HG03025 (cell line): ENCODE measurements around the gene MAN2A1.
"Not testable (repeated sequence)": the region's sequence is repeated elsewhere in the genome, so short reads cannot be mapped to it uniquely, and the experiment has no call there.

Experiments
- ATAC-seq: cut with Tn5 transposase; IDR thresholded peaks from one replicate; pipeline ENCODE4 v1.9.1; 2021; ENCODE audit warnings: mild to moderate bottlenecking, moderate library complexity; ENCODE audit not compliant: unreplicated experiment, low FRiP score

MAN2A1 gene

GRCh38 chr5:109857405-109858031 lies 167.8 kb downstream of the MAN2A1 start:
- ATAC-seq: no peak

- ATAC-seq: no peak
Measured at GRCh38 chr5:109859537-109859936, 169.8 kb downstream of the MAN2A1 start.

DNA sequence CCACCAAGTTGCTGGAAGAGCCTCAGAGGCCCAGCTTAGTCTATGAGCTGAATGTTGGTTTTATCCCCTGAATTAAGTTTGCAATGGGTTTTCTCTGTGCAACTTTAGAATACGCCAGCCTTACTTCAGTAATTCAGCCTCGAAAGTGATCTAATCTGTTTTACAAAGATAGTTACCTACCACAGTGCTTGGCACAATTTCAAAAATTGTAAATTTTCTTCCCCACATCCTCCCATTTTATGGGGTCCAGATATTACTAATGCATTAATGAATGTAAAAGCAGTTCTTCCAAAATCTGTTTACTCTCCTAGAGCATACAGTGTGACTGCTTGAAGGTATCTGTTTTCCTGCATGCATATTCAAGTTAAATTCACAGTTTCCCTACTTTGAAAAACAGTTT lies 172.6 kb downstream of the MAN2A1 start:
- ATAC-seq: no peak

DNA sequence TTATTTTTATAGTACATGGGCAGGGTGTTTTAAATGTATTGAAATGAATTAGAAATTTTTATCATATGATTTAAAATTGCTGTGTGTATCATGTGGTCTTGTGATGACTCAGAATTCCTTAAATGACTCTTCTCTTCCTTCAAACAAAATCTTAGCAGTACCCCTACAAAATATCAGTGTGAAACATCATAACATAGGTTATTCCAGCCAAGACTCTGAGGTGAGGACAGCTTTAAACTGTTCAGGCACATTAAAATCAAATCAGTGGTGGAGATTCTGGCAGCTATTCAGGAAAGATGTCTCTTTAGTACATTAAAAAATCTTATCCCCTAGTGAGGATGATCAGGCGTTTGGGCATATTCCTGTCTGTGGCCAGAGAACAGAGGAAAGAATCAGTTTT lies 174.0 kb downstream of the MAN2A1 start:
- ATAC-seq: no peak

DNA sequence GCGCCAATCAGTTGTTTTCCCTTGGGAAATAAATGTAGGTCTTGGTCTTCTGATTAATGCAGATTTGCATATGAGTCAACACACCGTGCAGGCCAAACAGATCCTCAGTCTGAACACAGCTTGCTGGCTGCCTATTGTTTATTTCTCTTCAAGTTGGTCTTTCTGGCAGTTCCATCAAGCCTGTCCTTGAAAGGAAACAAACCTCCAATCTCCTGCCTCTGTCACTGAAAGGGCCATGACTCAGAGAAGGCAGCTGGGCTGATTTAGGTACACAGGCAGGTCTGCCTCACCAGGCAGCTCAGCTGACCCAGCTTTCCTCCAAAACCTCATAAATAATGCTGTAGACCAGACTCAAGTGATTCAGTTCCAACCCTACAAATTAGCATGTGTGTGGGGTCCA lies 175.9 kb downstream of the MAN2A1 start:
- ATAC-seq: no peak

- ATAC-seq: no peak
Measured at GRCh38 chr5:109866051-109866450, 176.3 kb downstream of the MAN2A1 start.

- no peak for ATAC-seq
Measured at GRCh38 chr5:109868737-109869136, 179.0 kb downstream of the MAN2A1 start.

DNA sequence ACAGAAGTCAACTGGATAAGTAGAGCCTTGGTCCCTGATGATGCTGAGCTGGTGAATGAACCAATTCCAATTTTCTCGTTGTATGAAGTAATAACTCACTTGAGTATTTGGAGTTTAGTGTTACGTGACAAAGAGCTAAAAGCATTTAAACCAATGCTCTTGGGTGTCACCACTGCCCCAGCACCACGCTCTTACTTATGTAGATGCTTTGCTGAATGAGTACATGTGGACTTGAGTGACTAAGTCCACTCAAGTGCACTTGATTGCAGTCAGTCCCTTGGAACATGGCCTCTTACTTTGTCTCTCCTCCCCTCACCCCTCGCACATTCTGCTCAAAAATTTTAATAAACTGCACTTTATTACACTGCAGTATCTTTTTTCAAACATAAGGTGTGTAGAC lies 184.0 kb downstream of the MAN2A1 start:
- ATAC-seq: no peak

DNA sequence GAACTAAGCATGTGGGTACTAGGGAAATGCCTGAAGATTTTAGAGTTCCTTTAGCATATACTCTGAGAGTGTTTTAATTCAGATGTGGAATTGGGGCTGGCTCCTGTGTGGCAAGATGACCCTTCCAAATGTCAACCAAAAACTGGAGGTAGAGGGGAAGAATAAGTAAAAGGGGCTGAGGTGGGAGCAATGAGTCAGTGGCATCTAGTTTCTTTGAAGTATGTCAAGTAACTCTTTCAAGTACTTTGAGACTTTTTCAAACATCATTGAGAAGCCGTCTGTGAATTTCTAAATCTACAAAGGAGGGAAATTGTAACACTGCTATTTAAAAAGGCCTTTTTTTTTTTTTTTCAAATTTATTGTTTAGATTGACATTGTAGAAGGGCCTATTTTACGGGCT lies 184.4 kb downstream of the MAN2A1 start:
- ATAC-seq: no peak

DNA sequence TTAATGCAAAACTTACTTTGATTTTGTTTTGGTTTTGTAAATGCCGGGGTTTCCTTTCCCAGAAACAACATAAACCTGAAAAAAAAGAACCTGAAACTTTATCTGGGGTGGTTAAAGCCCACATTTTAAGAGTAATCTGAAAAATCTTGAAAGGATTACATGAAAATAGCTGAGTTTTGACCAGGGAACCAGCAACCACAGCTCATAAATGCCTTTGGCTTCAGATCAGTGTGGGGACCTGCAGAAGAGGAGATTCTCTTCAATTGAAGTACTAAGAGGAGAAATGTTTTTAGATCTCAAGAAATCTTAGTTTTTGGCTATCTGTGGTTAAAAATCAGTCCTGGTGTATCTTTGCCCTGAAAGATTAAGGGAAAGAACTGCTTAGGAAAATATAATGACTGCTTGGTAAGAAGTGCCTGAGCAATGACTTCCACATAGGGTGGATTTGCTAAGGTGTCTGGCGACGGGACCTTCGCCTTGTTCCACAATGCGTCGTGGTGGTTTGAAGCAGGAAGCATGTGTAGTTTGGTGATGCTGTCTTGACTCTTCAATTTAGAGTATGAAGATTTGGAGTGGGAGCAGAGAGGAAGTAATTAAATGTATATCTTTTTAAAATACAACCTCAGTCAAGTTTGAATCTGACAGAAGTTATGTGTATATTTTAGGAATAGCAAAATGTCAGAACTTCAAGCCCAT lies 186.5 kb downstream of the MAN2A1 start:
- no peak for ATAC-seq

GRCh38 chr5:109876941-109877669 lies 187.4 kb downstream of the MAN2A1 start:
- no peak for ATAC-seq

GRCh38 chr5:109877670-109878045 lies 187.9 kb downstream of the MAN2A1 start:
- no peak for ATAC-seq

DNA sequence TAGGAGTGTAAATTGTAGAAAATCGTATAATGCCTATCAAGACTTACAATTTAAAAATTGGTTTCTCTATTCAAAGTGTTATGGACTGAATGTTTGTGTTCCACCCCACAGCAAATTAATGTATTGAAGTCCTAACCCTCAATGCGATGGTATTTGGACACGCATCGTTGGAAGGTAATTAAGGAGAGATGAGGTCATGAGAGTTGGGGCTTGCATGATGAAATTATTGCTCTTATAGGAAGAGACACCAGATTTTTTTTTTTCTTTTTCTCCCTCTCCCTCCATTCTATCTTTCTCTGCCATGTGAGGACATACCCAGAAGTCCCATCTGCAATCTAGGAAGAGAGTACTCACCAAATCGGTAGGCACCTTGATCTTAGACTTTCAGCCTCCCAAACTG lies 189.2 kb downstream of the MAN2A1 start:
- no peak for ATAC-seq

- ATAC-seq: no peak
Measured at GRCh38 chr5:109880907-109881685, 191.4 kb downstream of the MAN2A1 start.

GRCh38 chr5:109882546-109882945 lies 192.8 kb downstream of the MAN2A1 start:
- ATAC-seq: no peak

GRCh38 chr5:109884676-109885075 lies 194.9 kb downstream of the MAN2A1 start:
- no peak for ATAC-seq

GRCh38 chr5:109885205-109885604 lies 195.5 kb downstream of the MAN2A1 start:
- ATAC-seq: no peak

GRCh38 chr5:109888989-109889388 lies 199.3 kb downstream of the MAN2A1 start:
- ATAC-seq: no peak

GRCh38 chr5:109893271-109893670 lies 203.5 kb downstream of the MAN2A1 start:
- not testable (repeated sequence) for ATAC-seq

- no peak for ATAC-seq
Measured at GRCh38 chr5:109898269-109899162, 208.8 kb downstream of the MAN2A1 start.
